NB4 (cell line): ENCODE results near the gene LINGO1.

Source experiments
- DNase-seq: peaks from one replicate; pipeline ENCODE4 v3.0.0; 2010; ENCODE audit warnings: low read depth
- H3K4me3 ChIP-seq: one replicate; pipeline ENCODE4 v1.5.1; 2011; ENCODE audit warnings: mild to moderate bottlenecking, low read depth, low read length, moderate library complexity
- MYC ChIP-seq: IDR thresholded peaks from 2 replicates; pipeline ENCODE4 v1.6.1; 2011; ENCODE audit warnings: low read depth, low read length
- POLR2A ChIP-seq: IDR thresholded peaks from 2 replicates; pipeline ENCODE4 v1.6.1; 2011; ENCODE audit warnings: mild to moderate bottlenecking; ENCODE audit not compliant: insufficient read length; ENCODE audit errors: extremely low read depth
- TF ChIP-seq, protein P1 (sequence below): IDR thresholded peaks from one replicate; pipeline ENCODE4 v1.5.1; 2012; ENCODE audit warnings: low read depth, low read length
- TF ChIP-seq, protein P2 (sequence below): IDR thresholded peaks from 2 replicates; pipeline ENCODE4 v1.6.1; 2011; ENCODE audit warnings: low read depth, low read length

The LINGO1 gene

GRCh38 chr15:77569729-77570125, 63.0 kb downstream of the LINGO1 start:
- DNase-seq = peak; percentile 62
- no peak overlapping the region for H3K4me3 ChIP-seq
- TF ChIP-seq, protein P1, sequence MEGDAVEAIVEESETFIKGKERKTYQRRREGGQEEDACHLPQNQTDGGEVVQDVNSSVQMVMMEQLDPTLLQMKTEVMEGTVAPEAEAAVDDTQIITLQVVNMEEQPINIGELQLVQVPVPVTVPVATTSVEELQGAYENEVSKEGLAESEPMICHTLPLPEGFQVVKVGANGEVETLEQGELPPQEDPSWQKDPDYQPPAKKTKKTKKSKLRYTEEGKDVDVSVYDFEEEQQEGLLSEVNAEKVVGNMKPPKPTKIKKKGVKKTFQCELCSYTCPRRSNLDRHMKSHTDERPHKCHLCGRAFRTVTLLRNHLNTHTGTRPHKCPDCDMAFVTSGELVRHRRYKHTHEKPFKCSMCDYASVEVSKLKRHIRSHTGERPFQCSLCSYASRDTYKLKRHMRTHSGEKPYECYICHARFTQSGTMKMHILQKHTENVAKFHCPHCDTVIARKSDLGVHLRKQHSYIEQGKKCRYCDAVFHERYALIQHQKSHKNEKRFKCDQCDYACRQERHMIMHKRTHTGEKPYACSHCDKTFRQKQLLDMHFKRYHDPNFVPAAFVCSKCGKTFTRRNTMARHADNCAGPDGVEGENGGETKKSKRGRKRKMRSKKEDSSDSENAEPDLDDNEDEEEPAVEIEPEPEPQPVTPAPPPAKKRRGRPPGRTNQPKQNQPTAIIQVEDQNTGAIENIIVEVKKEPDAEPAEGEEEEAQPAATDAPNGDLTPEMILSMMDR = no peak
- TF ChIP-seq POLR2A (no peak), MYC (no peak)
- TF ChIP-seq, protein P2, sequence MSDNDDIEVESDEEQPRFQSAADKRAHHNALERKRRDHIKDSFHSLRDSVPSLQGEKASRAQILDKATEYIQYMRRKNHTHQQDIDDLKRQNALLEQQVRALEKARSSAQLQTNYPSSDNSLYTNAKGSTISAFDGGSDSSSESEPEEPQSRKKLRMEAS = no peak

- no peak for TF ChIP-seq POLR2A
- TF ChIP-seq, protein P1 = no peak
- TF ChIP-seq, protein P2 = no peak
- TF ChIP-seq MYC = no peak
- H3K4me3 ChIP-seq = peak overlapping the region; percentile 33
- DNase-seq = peak; percentile 85
Observed at GRCh38 chr15:77568973-77569728, 63.6 kb downstream of the LINGO1 start.

DNA sequence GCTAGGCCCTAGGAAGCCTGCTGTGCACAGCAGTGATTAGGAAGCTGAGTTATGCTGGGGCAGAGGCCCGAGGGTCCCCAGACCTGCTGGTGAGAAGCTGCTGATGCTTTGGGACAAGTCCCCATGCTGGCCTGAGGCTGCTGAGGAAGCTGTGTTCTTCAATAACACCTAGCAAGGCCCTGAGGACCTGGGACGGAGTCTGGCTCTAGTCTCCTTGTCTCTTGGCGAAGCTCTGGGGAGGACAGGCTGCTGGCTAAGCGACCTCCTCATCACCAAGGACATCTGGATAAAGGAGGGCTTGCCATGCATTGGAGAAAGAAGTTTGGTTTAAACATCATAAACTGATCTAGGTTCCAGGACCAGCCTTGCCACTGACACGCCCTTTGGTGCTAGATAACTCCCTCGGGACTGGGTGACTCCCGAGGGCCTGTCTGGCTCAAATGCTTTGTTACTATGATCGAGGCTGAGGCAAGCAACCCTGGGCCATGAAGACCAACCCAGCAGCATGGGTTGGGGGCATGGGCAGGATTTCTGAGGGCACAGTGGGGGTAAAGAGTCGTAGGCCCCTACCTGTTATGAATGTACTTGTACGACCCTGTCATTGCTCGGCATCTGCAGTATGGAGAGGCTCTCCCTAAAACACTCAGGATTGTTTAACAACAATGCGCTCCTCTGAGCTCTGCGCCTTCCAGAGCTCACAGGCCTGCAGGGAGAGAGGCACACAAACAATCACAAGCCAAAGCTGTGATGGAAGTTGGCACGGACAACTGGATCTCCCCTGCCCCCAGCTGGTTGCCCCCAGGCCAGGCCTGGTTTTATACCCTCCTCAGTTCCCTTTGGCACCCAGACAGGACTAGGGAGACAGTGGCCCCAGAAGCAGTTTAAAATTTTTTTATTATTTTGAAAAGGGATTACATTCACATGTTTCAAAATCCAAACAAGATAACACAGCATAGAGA, 64.4 kb downstream of the LINGO1 start:
- H3K4me3 ChIP-seq = no peak overlapping the region
- peak; percentile 71 for DNase-seq
- TF ChIP-seq, protein P2 = no peak
- no peak for TF ChIP-seq MYC
- TF ChIP-seq POLR2A = no peak
- TF ChIP-seq, protein P1 = no peak

DNA sequence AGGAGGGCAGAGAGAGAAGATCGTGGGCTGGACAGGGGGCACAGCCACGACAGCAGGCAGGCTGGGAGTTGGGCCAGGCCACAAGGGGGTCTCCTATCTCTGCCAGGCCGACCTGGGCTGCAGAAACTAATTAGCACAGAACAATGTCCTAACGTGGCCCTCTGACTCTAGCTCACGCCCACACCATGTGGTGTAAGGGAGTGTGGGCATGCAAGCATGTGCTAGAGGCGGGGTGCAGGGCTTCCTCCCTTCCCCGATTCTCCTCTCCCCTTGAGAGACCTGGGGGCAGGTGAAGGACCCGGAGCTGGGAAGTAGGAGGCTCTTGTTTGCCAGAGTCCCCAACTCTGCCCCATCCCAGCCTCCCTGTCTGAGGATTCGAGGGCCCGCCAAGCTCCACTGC, 65.5 kb downstream of the LINGO1 start:
- H3K4me3 ChIP-seq = no peak overlapping the region
- TF ChIP-seq, protein P2 = peak; percentile 78
- TF ChIP-seq, protein P1 = no peak
- TF ChIP-seq MYC = peak; percentile 59
- DNase-seq = no peak

DNA sequence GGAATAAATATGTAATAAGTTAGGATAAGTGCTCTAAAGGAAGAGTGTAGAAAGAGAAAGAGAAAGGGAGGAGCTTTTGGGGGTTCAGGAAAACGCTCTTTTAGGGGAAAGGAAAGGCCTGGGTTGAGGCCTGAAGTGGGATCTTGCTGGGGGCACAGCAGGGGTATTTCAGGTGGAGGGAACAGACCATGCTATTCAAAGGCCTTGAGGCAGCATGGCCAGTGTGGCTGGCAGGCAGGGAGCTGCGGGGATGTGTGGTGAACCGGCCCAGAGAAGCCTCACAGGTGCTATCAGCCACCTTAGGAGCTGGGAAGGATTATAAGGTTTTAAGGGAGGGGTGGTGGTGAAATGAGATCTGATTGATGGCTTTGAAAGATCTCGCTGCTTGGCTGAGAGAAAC, 66.6 kb downstream of the LINGO1 start:
- TF ChIP-seq, protein P2 = no peak
- no peak for DNase-seq
- H3K4me3 ChIP-seq = no peak overlapping the region

DNA sequence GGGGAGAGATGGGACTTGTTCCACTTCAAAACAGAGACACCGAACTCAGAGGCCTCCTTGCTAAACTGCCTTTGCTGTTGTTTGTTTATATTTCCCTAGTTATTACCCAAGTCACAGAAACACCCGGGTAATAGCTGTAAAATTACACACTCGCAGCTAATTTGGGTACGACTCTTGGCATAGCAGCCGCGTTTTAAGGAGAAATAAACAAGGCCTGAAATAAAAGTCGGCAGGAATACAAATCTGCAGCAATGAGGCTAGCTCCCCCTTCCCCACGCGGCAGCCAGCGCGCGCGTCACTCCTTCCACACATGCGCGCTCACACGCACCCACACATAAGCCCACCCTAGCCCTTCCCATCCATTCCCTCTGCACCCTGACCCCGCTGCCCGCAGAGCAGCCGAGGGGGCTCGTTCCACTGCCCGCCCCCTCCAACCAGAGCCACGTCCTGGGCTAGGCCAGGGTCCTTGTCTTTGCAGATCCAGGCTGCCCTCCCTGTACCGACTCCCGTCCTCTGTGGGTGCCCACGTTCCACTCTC, 67.3 kb downstream of the LINGO1 start:
- no peak overlapping the region for H3K4me3 ChIP-seq
- DNase-seq = no peak
- TF ChIP-seq, protein P1 = no peak
- TF ChIP-seq, protein P2 = no peak
